Osteocyte (in vitro differentiated cells): ENCODE measurements around the gene RHBDL3. TPM values are rescaled to one million over a fixed set of nuclear protein-coding genes. Genes with fewer than 3 reads are reported as not detected.

ENCODE experiments used
- DNase-seq: peaks from one replicate; pipeline ENCODE4 v3.0.0; 2021; ENCODE audit warnings: mixed read lengths; ENCODE audit not compliant: unreplicated experiment; ENCODE audit errors: extremely low spot score
- H3K27ac Mint-ChIP-seq: one replicate; pipeline ENCODE4 v1.8.0; 2021; ENCODE audit warnings: mild to moderate bottlenecking, mixed read lengths; ENCODE audit not compliant: unreplicated experiment
- H3K27me3 Mint-ChIP-seq: one replicate; pipeline ENCODE4 v1.8.0; 2021; ENCODE audit warnings: mixed read lengths; ENCODE audit not compliant: unreplicated experiment
- H3K36me3 Mint-ChIP-seq: one replicate; pipeline ENCODE4 v1.8.0; 2021; ENCODE audit warnings: mixed read lengths; ENCODE audit not compliant: unreplicated experiment
- H3K4me1 Mint-ChIP-seq: one replicate; pipeline ENCODE4 v1.8.0; 2021; ENCODE audit warnings: mixed read lengths; ENCODE audit not compliant: unreplicated experiment
- H3K4me3 Mint-ChIP-seq: one replicate; pipeline ENCODE4 v1.8.0; 2021; ENCODE audit warnings: mild to moderate bottlenecking, moderate library complexity, mixed read lengths; ENCODE audit not compliant: unreplicated experiment
- H3K9me3 Mint-ChIP-seq: one replicate; pipeline ENCODE4 v1.8.0; 2021; ENCODE audit warnings: mixed read lengths; ENCODE audit not compliant: unreplicated experiment
- total RNA-seq: library from RNA; stranded (reverse); gene quantifications from 2 replicates; pipeline ENCODE4 v1.2.1, GENCODE V29; 2021
- TF ChIP-seq, protein P1 (sequence below): fragments of 200-600 bp; sonication (generic); IDR thresholded peaks from 2 replicates; pipeline ENCODE4 v1.5.0; 2021; ENCODE audit warnings: antibody characterized with exemption, mild to moderate bottlenecking, moderate library complexity

Gene RHBDL3
- total RNA-seq, 1 donor from 2014 or later: 0.11 TPM

DNA sequence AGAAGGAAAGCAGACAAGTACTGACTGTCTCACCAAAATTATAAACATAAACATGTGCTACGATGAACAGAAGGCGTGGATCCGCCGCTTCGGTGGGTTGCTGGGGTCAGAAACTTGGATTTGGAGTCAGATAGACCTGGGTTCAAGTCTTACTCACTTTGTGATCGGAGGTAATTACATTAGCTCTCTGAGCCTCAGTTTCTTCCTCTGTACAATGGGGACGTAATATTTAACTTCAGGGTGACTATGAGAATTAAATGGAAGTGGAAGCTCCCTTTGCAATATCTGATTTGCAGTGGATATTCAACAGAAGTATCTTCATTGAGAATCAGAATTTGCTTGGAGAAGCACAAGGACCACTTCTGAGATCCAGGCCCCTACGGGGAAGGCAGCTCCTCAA lies 6.2 kb downstream of the RHBDL3 start:
- no peak overlapping the region for H3K4me3 Mint-ChIP-seq
- H3K27ac Mint-ChIP-seq: no peak overlapping the region
- no peaks in the 10 kb centered on the region for H3K36me3 Mint-ChIP-seq
- DNase-seq: no peak
- TF ChIP-seq, protein P1, sequence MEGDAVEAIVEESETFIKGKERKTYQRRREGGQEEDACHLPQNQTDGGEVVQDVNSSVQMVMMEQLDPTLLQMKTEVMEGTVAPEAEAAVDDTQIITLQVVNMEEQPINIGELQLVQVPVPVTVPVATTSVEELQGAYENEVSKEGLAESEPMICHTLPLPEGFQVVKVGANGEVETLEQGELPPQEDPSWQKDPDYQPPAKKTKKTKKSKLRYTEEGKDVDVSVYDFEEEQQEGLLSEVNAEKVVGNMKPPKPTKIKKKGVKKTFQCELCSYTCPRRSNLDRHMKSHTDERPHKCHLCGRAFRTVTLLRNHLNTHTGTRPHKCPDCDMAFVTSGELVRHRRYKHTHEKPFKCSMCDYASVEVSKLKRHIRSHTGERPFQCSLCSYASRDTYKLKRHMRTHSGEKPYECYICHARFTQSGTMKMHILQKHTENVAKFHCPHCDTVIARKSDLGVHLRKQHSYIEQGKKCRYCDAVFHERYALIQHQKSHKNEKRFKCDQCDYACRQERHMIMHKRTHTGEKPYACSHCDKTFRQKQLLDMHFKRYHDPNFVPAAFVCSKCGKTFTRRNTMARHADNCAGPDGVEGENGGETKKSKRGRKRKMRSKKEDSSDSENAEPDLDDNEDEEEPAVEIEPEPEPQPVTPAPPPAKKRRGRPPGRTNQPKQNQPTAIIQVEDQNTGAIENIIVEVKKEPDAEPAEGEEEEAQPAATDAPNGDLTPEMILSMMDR: no peak
- H3K27me3 Mint-ChIP-seq: peaks cover 57% of the 10 kb centered on the region
- H3K9me3 Mint-ChIP-seq: no peaks in the 10 kb centered on the region
- peaks cover 20% of the 10 kb centered on the region for H3K4me1 Mint-ChIP-seq

DNA sequence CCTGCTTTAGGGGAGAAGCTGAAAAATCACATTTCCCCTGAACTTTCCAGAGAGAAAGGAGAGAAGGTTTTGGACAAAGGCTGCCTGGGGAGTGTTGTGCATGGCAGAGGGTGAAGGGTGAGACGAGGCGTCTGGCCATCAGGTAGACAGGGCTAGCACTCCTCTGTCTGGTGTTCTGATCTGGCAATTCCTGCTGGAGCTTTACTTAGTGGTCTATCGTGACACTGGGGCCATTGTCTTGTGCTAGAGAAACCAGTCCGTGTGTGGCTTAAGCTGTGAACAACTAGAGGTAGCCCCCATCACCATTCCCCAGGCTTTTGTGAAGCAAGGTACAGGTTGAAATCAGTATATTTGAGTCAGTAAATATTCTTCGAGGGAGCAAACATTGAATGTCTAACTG lies 8.5 kb downstream of the RHBDL3 start:
- Mint-ChIP-seq H3K27me3 (peaks cover 36% of the 10 kb centered on the region), H3K27ac (no peak overlapping the region), H3K4me1 (peaks cover 12% of the 10 kb centered on the region), H3K36me3 (no peaks in the 10 kb centered on the region), H3K4me3 (no peak overlapping the region), H3K9me3 (no peaks in the 10 kb centered on the region)
- DNase-seq: no peak
- TF ChIP-seq, protein P1: no peak

DNA sequence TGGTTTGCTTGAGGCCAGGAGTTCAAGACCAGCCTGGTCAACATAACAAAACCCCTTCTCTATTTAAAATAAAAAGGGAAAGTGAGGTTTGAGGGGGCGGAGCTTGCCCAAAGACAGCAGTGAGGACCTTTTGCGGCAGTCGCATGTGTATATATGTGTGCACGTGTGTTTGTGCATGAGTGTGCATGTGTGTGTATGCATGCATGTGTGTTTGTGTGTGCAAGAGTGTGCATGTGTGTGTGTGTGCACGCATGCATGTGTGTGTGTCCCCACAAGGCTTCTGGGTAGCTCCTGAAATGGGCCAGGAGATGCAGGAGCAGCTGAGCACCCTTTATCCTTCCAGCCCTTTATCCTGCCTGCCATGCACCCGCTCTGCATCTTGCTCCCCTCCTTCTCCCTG lies 9.0 kb downstream of the RHBDL3 start:
- Mint-ChIP-seq H3K4me3 (no peak overlapping the region), H3K36me3 (no peaks in the 10 kb centered on the region), H3K27me3 (peaks cover 33% of the 10 kb centered on the region), H3K9me3 (no peaks in the 10 kb centered on the region), H3K4me1 (peaks cover 12% of the 10 kb centered on the region), H3K27ac (peak overlapping the region; percentile 38)
- DNase-seq: no peak
- TF ChIP-seq, protein P1: no peak

DNA sequence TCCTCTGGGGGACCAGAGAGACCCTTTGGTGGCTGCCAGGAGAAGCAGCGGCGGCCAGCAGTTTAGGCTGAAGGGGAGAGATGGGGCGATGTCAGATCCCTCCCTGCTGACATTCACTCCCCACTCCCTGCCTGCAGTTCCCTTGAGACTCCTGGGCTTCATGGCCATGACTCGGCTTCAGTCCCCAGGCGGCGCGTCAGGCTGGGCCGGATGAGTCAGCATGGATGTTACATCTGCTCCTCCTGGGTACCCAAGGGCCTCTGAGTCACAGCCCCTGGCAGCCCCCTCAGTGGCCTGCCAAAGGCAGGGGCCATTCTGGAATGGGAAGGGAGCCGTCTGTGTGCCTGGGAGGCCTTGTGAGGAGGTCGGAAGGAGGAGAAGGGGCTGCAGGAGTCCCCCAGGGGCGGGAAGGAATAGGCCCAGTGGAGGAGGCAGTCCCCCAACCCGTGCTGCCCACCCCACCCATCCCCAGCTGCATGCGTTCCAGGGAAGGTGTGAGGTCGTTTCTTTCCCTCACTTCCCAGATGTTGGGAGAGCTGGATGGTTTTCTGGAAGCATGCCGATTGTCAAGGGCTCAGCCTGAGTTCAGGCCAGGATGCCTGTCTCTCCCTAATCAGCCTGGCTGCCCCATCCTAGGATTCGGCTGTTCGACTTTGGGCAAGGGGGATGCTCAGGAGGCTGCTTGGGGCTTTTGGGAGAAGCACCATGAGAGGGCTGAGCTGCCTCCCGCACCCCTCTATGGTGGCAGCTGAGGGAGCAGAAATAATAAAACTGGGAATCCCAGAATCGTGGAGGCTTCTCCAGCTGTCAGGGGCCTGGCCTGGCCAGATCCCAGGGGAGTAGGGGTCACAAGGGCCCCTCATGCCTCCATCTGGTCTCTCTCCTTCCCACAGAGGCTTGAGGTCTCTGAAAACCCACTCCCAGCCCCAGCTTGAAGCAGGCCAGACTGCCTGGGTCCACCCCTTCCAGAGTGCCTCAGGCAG lies 9.7 kb downstream of the RHBDL3 start:
- peaks cover 12% of the 10 kb centered on the region for H3K4me1 Mint-ChIP-seq
- H3K27me3 Mint-ChIP-seq: peaks cover 28% of the 10 kb centered on the region
- peak overlapping the region; percentile 38 for H3K27ac Mint-ChIP-seq
- no peak overlapping the region for H3K4me3 Mint-ChIP-seq
- no peaks in the 10 kb centered on the region for H3K36me3 Mint-ChIP-seq
- no peak for DNase-seq
- H3K9me3 Mint-ChIP-seq: no peaks in the 10 kb centered on the region
- TF ChIP-seq, protein P1: no peak

DNA sequence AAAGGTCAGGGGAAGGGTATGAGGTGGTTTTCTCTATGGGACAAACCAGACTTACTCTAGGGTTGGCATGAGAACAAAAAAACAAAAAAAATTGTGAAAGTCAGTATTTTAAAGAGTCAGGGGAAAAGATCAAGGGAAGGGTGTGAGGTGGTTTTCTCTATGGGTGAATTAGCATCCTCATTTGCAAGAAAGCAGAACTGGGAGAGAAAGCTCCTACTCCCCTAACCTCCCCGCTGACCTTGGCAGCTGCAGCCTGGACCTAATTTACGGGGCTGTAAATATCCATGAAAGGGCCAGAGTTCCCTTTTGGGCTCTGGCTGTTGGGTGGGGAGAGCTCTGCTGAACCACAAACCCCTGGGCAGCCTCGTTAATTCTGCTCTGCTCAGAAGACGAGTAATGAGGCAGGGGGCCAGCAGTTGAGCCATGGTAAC lies 10.6 kb downstream of the RHBDL3 start:
- Mint-ChIP-seq H3K4me1 (peaks cover 12% of the 10 kb centered on the region), H3K4me3 (no peak overlapping the region), H3K27me3 (peaks cover 21% of the 10 kb centered on the region), H3K27ac (no peak overlapping the region), H3K9me3 (no peaks in the 10 kb centered on the region), H3K36me3 (no peaks in the 10 kb centered on the region)
- DNase-seq: no peak
- TF ChIP-seq, protein P1: no peak
